Ectodermal cell (in vitro differentiated cells): ENCODE measurements around the gene EAF1. TPM values are rescaled to one million over a fixed set of nuclear protein-coding genes. Genes with fewer than 3 reads are reported as not detected.
"Not testable (repeated sequence)": the region's sequence is repeated elsewhere in the genome, so short reads cannot be mapped to it uniquely, and the experiment has no call there.

Experiments used
- H3K27ac ChIP-seq: 2 replicates; pipeline ENCODE4 v1.7.0; 2013; ENCODE audit warnings: mild to moderate bottlenecking, low read depth, low read length; ENCODE audit not compliant: insufficient read depth, poor library complexity, severe bottlenecking
- H3K27me3 ChIP-seq: 2 replicates; pipeline ENCODE4 v1.7.0; 2013; ENCODE audit warnings: mild to moderate bottlenecking, low read length; ENCODE audit not compliant: insufficient read depth, control insufficient read depth, poor library complexity, severe bottlenecking
- H3K36me3 ChIP-seq: one replicate; pipeline ENCODE4 v1.7.0; 2013; ENCODE audit warnings: low read length; ENCODE audit not compliant: control insufficient read depth, insufficient read depth
- H3K4me1 ChIP-seq: one replicate; pipeline ENCODE4 v1.7.0; 2013; ENCODE audit warnings: low read length; ENCODE audit not compliant: control insufficient read depth, insufficient read depth
- H3K4me3 ChIP-seq: 2 replicates; pipeline ENCODE4 v1.7.0; 2013; ENCODE audit warnings: low read depth, low read length, control low read depth; ENCODE audit not compliant: insufficient read depth
- H3K9me3 ChIP-seq: 2 replicates; pipeline ENCODE4 v1.7.0; 2013; ENCODE audit warnings: mild to moderate bottlenecking, low read length, moderate library complexity; ENCODE audit not compliant: control insufficient read depth
- WGBS, 2 experiments: methylation state at CpG; one replicate each; pipeline ENCODE4 v1.1.7; 2013; ENCODE audit warnings: missing lambda C conversion rate in 2 of 2; 5-methylcytosine and 5-hydroxymethylcytosine counted together
- polyA plus RNA-seq, 4 experiments: library from polyadenylated mRNA; stranded (reverse); fragments of 50-300 nt; gene quantifications; one replicate each; pipeline ENCODE4 v1.2.3, GENCODE V29; 2013

Gene EAF1
- polyA plus RNA-seq (2013, experiment 1 of 4), result 25.8 TPM
- 28.5 TPM for polyA plus RNA-seq (2013, experiment 2 of 4)
- 26.1 TPM for polyA plus RNA-seq (2013, experiment 3 of 4)
- 27.0 TPM for polyA plus RNA-seq (2013, experiment 4 of 4)

DNA sequence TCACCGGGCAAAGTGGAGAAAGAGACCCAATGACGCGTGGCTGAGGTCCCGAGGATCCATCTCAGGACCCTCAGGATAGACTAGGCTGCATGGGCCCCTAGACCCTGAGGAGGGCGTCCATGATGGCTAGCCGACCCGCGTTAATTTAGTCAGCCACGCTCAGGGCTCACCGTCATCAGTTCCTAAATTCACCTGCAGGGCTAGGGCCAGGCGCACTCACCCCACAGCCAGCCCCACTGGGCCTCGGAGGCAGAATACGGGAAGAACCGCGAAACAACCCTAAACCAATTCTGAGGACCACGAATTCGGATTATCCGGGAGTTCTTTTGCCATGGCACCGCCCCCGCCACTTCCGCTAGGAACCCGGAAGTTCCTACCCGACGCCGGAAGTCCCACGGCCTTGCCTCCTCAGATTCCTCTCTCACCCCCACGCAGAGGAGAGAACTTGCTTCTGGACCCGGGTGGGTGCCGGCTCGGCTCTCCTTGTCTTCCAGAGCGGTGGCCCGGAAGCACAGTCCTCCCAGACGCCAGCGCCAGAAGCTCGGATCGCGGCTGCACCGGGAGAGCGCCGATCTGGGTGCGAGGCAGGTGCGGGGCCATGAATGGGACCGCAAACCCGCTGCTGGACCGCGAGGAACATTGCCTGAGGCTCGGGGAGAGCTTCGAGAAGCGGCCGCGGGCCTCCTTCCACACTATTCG lies at the start of gene EAF1, which contains the start of gene METTL6:
Gene EAF1, plus strand, starts transcription at position 417 of the 699 bp plus-strand sequence. Its CDS starts 182 bp downstream, at position 599.
Gene METTL6, minus strand, starts transcription at position 363 of the 699 bp plus-strand sequence. CDS start 1,033 bp downstream, outside the sequence.
- no peaks in the 10 kb centered on the region for H3K4me1 ChIP-seq
- no peak within 1 kb of the TSS for H3K27ac ChIP-seq
- H3K36me3 ChIP-seq, result peaks cover 9% of the 10 kb centered on the region
- H3K4me3 ChIP-seq, result peak within 1 kb of the TSS; percentile 95
- WGBS, 2 experiments, result 0% methylated on average over 52 of the region's 52 CpGs
- H3K27me3 ChIP-seq, result no peaks in the 10 kb centered on the region
- H3K9me3 ChIP-seq, result no peaks in the 10 kb centered on the region

DNA sequence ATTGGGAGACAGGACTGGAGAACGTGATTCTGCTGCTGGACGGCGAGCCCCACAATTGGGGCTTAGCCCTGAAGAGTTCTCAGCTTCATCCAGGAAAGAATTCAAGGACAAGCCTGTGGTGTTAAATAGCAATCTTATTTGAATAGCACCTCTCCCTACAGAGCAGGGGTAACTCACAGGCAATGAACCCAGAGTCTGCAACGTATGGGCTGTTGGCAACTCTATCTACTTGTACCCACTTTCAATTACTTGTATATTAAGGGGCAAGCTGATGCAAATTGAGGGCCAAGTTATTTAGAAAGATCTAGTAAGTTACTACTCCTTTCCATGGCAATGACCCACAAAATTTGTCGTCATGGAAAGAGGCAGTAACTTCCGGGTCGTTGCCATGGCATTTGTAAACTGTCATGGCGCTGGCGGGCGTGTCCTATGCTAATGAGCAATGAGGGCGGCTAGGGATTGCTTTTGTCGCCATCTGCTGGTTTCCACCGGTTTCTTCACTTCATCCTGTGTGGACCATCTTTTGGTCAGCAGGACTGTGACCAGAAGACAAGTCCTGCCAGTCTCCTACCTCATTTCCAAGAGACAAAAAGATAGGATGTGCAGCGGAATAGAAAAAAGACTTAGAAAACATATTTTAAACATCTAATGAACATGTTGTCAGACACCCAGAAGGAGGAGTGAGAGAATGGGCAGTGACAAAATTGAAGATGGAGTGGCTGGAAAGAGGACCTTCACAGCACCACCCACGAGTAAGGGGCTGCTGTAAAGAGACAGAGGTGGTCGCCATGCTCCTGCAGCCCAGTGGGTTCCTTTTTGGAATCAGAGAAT lies 49.2 kb upstream of the EAF1 start:
- Histone ChIP-seq H3K4me3 (no peak overlapping the region), H3K36me3 (no peaks in the 10 kb centered on the region), H3K4me1 (no peaks in the 10 kb centered on the region), H3K9me3 (no peaks in the 10 kb centered on the region), H3K27ac (no peak overlapping the region), H3K27me3 (no peaks in the 10 kb centered on the region)
- 32 to 33% methylated on average over 15 to 16 of the region's 16 CpGs for WGBS, 2 experiments

DNA sequence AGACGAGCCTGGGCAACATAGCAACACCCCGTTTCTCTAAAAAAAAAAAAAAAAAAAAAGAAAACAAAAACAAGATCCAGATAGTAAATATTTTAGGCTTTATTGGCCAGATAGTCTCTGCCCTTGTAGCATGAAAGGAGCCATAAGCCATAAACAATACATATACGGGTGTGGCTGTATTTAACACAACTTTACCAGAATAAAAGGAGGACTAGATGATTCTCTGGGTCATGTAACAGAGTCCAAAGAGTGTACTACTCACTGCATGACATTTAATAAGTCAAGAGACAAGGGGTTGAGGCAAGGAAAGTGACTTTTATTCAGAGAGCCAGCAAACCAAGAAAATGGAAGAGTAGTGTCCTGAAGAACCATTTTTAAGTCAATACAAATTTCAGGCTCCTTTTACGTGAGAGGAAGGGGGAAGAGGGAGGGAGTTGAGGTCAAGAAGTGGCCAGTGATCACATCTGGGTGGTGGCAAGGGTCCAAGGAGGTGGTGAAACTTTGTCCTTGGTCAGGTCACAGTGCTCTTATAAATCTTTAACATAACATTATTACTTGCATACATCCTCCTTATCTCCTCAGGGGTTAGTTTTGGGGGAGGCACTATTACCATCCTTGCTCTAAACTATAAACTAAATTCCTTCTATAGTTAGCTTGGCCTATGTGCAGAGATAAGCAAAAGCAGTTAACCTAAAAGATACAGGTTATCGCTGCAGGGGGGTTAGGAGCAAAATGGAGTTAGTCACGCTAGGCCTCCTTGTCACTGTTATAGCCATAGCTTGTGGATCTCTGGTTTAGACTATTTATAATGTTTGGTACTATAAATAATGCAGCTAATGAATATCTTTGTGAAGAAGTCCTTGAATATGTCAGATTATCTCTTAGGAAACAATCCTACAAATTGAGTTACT lies 46.2 kb upstream of the EAF1 start:
- Histone ChIP-seq H3K36me3 (no peaks in the 10 kb centered on the region), H3K9me3 (no peaks in the 10 kb centered on the region), H3K4me3 (no peak overlapping the region), H3K27ac (no peak overlapping the region), H3K27me3 (no peaks in the 10 kb centered on the region), H3K4me1 (no peaks in the 10 kb centered on the region)
- 78 to 87% methylated on average over 5 to 6 of the region's 6 CpGs for WGBS, 2 experiments

DNA sequence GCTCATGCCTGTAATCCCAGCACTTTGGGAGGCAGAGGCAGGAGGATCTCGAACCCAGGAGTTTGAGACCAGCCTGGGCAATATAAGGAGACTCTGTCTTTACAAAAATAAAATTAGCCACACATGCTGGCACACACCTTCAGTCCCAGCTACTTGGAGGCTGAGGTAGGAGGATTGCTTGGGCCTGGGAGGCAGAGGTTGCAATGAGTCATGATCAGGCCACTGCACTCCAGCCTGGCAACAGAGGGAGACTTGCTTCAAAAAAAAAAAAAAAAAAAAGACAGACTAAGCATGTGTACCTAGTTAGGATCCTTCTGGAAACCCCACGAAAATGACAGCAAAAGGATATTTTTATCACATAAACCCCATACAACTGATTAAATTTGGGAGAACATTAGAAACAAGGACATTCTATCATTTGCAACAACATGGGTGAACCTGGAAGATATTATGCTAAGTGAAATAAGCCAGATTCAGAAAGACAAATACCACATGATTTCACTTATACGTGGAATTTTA lies 44.9 kb upstream of the EAF1 start:
- no peaks in the 10 kb centered on the region for H3K36me3 ChIP-seq
- no peaks in the 10 kb centered on the region for H3K9me3 ChIP-seq
- H3K4me1 ChIP-seq, result no peaks in the 10 kb centered on the region
- H3K4me3 ChIP-seq, result no peak overlapping the region
- 85 to 90% methylated on average over 2 to 3 of the region's 3 CpGs for WGBS, 2 experiments
- no peaks in the 10 kb centered on the region for H3K27me3 ChIP-seq
- H3K27ac ChIP-seq, result no peak overlapping the region

DNA sequence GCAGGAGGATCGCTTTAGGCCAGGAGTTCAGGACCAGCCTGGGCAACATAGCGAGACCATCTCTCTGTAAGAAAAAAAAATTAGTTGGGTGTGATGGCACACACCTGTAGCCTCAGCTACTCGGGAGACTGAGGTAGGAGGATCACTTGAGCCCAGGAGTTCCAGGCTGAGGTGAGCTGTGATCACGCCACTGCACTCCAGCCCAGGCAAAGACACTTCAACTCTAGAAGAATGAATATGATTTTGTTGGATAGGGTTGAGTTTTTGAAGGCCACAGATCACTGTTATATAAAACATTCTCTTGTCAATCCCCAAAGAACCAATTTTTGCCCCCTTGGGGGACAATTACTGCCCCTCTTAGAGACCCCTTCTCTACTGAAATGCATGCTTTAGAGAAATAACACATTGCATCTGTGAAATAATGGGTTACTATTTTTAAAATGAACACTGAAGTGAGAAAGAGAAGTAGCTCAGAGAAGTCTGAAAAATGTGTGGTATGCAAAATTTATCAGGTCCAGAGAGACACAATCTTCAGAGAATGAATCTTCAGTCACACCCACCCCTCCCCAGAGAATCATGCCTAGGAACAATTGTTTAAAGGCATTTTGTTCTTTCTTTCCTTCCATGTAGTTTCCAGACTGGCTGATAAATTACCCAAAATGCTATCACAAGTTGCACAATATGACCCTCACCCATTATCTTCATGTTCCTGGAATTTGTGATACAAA lies 42.7 kb upstream of the EAF1 start:
- H3K4me1 ChIP-seq, result no peaks in the 10 kb centered on the region
- no peaks in the 10 kb centered on the region for H3K27me3 ChIP-seq
- WGBS, 2 experiments, result 93% methylated on average over 4 of the region's 4 CpGs
- no peaks in the 10 kb centered on the region for H3K36me3 ChIP-seq
- H3K27ac ChIP-seq, result no peak overlapping the region
- H3K4me3 ChIP-seq, result no peak overlapping the region
- H3K9me3 ChIP-seq, result no peaks in the 10 kb centered on the region

DNA sequence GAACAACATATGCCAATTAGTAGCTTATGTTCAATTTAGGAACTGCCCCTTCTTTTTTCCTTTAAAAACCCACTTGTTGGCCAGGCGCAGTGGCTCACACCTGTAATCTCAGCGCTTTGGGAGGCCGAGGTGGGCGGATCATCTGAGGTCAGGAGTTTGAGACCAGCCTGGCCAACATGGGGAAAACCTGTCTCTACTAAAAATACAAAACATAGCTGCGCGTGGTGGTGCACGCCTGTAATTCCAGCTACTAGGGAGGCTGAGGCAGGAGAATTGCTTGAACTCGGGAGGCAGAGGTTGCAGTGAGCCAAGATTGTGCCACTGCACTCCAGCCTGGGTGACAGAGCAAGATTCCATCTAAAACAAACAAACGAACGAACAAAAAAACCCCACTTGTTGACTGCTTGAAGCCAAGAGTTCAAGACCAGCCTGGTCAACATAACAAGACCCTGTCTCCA lies 42.1 kb upstream of the EAF1 start:
- H3K4me3 ChIP-seq, H3K27me3 ChIP-seq, H3K27ac ChIP-seq, H3K4me1 ChIP-seq, H3K9me3 ChIP-seq, H3K36me3 ChIP-seq: not testable (repeated sequence)
- whole genome bisulfite sequencing, 2 experiments, result 78 to 85% methylated on average over 10 of the region's 10 CpGs

DNA sequence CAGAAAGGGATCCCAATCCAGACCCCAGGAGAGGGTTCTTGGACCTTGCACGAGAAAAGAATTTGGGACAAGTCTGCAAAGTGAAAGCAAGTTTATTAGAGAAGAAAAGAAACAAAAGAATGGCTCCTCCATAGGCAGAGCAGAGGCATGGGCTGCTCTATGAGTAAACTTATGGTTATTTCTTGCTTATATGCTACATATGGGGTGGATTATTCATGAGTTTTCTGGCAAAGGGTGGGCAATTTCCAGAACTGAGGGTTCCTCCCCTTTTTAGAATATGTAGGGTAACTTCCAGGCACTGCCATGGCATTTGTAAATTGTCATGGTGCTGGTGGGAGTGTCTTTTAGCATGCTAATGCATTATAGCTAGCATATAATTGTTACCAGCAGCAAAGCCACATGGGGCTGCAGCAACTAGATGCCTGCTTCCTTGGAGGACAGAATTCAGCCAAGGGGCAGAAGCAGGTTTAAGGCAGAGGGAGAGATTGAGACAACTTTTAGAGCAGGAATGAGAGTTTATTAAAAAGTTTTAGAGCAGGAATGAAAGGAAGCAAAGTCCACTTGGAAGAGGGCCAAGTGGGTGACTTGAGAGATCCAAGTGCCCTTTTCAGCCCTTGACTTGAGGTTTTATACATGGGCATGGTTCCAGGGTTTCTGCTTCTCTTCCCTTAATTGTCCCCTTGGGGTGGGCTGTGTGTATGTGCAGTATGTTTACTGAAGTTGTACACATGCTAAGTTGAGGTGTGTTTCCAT lies 41.3 kb upstream of the EAF1 start:
- no peaks in the 10 kb centered on the region for H3K27me3 ChIP-seq
- H3K36me3 ChIP-seq, result no peaks in the 10 kb centered on the region
- H3K27ac ChIP-seq, result no peak overlapping the region
- H3K9me3 ChIP-seq, result no peaks in the 10 kb centered on the region
- WGBS, 2 experiments, result 87 to 95% methylated on average over 1 of the region's 1 CpG
- H3K4me3 ChIP-seq, result no peak overlapping the region
- H3K4me1 ChIP-seq, result no peaks in the 10 kb centered on the region

DNA sequence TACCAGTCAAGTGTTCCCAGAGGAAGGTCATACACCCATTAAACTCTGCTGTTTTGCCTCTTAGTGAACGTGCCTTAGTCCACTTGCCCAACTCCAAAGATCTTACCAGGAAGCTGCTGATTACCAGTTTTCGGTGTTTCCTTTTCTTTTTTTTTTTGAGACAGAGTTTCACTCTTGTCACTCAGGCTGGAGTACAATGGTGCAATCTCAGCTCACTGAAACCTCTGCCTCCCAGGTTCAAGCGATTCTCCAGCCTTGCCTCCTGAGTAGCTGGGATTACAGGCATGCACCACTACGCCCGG lies 40.8 kb upstream of the EAF1 start:
- not testable (repeated sequence) for H3K9me3 ChIP-seq, H3K4me1 ChIP-seq, H3K36me3 ChIP-seq, H3K27ac ChIP-seq, H3K27me3 ChIP-seq, H3K4me3 ChIP-seq
- 91 to 92% methylated on average over 5 of the region's 5 CpGs for whole genome bisulfite sequencing, 2 experiments

DNA sequence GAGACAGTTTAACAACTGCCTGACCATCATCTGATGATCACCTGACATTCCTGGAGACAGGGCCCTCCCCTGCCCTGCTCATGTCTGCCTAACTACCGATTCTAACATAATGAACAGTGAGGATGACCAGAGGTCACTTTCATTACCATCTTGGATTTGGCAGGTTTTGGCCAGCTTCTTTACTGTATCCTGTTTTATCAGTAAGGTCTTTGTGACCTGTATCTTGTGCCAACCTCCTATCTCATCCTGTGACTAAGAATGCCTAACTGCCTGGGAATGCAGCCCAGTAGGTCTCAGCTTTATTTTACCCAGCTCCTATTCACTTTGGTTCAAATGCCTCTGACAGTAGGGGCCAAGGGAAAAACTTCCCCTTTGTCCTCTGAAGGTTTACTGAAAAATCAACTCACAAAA lies 40.2 kb upstream of the EAF1 start:
- H3K36me3 ChIP-seq, result no peaks in the 10 kb centered on the region
- H3K27ac ChIP-seq, result no peak overlapping the region
- H3K9me3 ChIP-seq, result no peaks in the 10 kb centered on the region
- 92 to 94% methylated on average over 1 of the region's 1 CpG for WGBS, 2 experiments
- H3K27me3 ChIP-seq, result no peaks in the 10 kb centered on the region
- H3K4me1 ChIP-seq, result no peaks in the 10 kb centered on the region
- H3K4me3 ChIP-seq, result no peak overlapping the region
